Cardiac fibroblast (primary cell): ENCODE data around the gene MAVS.
"Not testable (repeated sequence)": the region's sequence is repeated elsewhere in the genome, so short reads cannot be mapped to it uniquely, and the experiment has no call there.

Experiments
- DNase-seq, 2 donors: peaks; one replicate each; pipeline versions ENCODE4 v3.0.0 to v3.0.0-alpha.2; 2010; ENCODE audit warnings: low read depth in 2 of 2
- H3K4me3 ChIP-seq, 2 donors: replicated peaks in 1 of 2; 1 replicate in 1 of 2; 2 replicates in 1 of 2; pipeline ENCODE4 v1.5.1; 2011; ENCODE audit warnings: low read depth in 2 of 2, low read length in 2 of 2, mild to moderate bottlenecking in 2 of 2, moderate library complexity in 1 of 2
- TF ChIP-seq, protein P1 (sequence below): IDR thresholded peaks from one replicate; pipeline ENCODE4 v1.5.1; 2011; ENCODE audit warnings: low read depth, mild to moderate bottlenecking, low read length, inconsistent platforms

MAVS gene

DNA sequence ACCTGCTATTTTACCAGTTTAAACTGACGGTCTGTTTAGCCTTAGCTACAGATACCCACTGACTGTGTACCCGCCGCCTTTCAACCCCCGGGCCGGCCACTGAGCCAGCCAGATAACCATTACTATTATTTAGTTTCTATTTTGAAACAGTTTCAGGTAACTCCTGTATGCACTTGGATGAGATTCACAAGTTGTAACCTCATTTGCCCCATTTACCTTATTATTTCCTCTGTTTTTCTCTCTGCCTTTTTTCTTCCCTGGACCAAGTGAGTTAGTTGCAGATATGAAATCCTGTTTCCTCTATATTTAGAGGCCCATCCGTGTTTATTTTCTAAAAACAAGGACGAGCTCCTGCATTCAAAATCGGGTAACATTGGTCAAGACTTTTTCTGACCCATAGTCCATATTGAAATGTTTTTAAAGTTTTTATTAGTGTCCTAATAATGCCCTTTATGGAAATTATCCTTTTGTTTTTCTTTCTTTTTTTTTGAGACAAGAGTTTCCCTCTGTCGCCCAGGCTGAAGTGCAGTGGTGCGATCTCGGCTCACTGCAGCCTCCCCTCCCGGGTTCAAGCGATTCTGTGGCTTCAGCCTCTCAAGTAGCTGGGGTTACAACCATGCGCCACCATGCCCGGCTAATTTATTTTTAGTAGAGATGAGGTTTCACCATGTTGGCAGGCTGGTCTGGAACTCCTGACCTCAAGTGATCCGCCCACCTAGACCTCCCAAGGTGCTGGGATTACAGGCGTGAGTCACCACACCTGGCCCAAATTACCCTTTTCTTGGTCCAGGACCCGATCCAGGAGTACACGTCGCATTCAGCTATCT, 25.5 kb upstream of the MAVS start:
- peak overlapping the region; percentile 66 to 71 for H3K4me3 ChIP-seq
- no peak for DNase-seq
- TF ChIP-seq, protein P1, sequence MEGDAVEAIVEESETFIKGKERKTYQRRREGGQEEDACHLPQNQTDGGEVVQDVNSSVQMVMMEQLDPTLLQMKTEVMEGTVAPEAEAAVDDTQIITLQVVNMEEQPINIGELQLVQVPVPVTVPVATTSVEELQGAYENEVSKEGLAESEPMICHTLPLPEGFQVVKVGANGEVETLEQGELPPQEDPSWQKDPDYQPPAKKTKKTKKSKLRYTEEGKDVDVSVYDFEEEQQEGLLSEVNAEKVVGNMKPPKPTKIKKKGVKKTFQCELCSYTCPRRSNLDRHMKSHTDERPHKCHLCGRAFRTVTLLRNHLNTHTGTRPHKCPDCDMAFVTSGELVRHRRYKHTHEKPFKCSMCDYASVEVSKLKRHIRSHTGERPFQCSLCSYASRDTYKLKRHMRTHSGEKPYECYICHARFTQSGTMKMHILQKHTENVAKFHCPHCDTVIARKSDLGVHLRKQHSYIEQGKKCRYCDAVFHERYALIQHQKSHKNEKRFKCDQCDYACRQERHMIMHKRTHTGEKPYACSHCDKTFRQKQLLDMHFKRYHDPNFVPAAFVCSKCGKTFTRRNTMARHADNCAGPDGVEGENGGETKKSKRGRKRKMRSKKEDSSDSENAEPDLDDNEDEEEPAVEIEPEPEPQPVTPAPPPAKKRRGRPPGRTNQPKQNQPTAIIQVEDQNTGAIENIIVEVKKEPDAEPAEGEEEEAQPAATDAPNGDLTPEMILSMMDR = no peak

DNA sequence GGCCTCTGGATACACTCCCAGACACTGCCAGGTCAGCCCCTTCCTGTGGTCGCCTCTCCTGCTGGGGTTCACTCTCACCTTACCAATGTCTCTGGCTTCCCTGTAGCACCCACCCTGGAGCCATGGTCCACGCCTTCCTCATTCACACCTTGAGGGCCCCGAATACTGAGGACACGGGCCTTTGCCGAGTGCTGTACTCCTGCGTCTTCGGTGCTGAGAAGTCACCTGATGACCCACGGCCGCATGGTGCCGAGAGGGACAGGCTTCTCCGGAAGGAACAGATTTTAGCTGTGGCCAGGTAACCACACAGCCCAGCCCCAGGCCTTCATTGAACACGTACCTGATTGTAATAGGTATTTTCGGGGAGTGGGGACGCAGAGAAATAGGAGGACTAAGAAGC, 24.6 kb upstream of the MAVS start:
- TF ChIP-seq, protein P1 = no peak
- no peak for DNase-seq
- H3K4me3 ChIP-seq = no peak overlapping the region

DNA sequence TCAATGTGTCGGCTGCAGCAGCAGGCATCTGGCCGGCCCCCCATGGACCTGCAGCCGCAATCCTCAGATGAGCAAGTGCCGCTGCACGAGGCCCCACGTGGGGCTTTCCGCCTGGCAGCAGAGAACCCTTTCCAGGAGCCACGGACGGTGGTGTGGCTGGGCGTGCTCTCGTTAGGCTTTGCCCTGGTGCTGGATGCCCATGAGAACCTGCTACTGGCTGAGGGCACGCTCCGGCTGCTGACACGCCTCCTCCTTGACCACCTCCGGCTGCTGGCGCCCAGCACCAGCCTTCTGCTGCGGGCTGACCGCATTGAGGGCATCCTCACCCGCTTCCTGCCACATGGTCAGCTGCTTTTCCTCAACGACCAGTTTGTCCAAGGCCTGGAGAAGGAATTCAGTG, 22.8 kb upstream of the MAVS start:
- DNase-seq = no peak
- TF ChIP-seq, protein P1 = no peak
- no peak overlapping the region for H3K4me3 ChIP-seq

DNA sequence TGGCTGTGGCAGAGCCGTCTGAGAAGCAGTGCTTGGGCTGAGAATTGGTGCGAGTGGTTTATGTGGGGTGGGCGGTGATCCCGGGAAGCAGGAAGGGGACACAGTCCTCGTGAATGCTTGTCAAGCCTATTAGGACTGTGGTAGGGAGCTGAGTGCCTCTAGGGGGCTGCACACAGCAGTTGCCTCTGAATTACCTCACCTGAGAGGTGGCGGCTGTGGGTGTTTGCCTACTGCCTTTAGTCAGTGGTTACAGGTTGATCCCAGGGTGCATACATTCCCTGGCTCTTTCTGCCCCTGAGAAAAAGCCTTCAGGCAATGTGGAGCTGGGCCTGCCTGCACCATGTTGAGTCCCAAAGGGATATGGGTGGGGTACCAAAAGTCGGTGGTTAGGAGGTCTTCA, 21.1 kb upstream of the MAVS start:
- TF ChIP-seq, protein P1 = no peak
- no peak for DNase-seq
- H3K4me3 ChIP-seq = no peak overlapping the region

DNA sequence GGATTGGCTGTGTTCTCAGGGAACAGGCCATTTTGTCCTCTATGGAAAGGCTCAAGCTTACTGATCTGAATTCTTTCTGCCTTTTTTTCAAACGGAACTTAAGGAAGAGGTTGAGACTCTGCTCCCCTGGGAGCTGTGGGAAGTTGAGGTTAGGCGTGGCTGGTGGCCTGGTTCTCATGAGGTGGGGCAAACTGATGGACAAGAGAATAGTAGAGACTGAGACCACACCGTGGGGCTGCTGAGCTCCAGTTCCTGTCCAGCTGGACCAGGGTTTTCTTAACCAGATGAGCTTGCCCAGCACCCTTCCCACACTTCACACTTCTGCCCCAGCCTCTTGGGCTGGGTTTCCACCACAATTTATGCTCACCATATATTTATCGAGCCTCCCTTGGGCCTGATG, 20.2 kb upstream of the MAVS start:
- TF ChIP-seq, protein P1 = no peak
- peak in 1 of 2 donors; percentile 28 for DNase-seq
- H3K4me3 ChIP-seq = no peak overlapping the region

DNA sequence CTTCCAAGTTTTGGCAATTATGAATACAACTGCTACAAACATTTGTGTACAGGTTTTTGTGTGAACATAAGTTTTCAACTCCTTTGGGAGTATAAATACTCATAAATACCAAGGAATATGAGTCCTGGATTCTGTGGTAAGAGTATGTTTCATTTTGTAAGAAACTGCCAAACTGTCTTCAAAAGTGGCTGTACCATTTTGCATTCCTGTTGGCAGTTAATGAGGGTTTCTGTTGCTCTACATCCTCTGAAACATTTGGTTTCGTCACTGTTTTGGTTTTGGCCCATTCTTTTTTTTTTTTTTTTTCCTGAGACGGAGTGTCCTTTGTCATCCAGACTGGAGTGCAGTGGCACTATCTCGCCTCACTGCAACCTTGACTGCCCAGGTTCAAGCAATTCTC, 17.8 kb upstream of the MAVS start:
- no peak for DNase-seq
- TF ChIP-seq, protein P1 = no peak
- H3K4me3 ChIP-seq = no peak overlapping the region

DNA sequence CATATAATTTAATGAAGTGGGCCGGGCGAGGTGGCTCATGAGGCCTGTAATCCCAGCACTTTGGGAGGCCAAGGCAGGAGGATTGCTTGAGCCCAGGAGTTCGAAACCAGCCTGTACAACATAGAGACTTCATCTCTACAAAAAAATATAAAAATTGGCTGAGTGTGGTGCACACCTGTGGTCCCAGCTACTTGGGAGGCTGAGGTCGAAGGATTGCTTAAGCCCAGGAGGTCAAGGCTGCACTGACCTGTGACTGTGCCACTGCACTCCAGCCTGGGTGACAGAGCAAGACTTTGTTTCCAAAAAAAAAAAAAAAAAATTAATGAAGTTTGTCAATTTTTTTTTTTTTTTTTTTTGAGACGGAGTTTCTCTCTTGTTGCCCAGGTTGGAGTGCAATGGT, 16.7 kb upstream of the MAVS start:
- DNase-seq, H3K4me3 ChIP-seq: not testable (repeated sequence)
